Measurements from ENCODE around the gene SHISA8.

DNA sequence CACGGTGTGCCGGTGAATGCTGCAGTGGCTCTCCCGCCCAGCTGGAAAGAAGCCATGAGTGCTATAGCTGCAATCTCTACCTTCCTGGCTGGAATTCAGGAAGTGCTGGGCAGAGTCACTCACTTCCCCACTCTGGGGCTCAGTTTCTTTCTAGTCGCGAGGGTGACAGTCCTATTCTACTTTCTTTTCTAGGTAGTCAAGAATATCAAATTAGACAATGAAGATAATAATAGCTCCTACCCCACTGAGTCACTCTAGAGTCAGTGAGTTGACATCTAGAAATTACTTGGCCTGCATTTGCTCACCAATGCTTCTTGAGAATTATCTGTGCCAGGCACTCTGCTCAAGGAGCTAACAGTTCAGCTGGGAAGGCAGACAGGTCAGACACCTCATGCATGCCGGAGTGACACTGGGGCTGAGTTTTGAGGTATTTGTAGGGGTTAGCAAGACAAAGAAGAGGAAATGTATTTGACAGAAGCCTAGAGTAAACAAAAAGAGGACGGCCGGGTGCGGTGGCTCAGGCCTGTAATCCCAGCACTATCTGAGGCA, 28.9 kb upstream of the SHISA8 start:
- TF ChIP-seq EZH2phosphoT487 (conservative IDR thresholded peaks at IDR 0.05; ENCODE audit: low read length), result no peak
- TF ChIP-seq, protein P1, sequence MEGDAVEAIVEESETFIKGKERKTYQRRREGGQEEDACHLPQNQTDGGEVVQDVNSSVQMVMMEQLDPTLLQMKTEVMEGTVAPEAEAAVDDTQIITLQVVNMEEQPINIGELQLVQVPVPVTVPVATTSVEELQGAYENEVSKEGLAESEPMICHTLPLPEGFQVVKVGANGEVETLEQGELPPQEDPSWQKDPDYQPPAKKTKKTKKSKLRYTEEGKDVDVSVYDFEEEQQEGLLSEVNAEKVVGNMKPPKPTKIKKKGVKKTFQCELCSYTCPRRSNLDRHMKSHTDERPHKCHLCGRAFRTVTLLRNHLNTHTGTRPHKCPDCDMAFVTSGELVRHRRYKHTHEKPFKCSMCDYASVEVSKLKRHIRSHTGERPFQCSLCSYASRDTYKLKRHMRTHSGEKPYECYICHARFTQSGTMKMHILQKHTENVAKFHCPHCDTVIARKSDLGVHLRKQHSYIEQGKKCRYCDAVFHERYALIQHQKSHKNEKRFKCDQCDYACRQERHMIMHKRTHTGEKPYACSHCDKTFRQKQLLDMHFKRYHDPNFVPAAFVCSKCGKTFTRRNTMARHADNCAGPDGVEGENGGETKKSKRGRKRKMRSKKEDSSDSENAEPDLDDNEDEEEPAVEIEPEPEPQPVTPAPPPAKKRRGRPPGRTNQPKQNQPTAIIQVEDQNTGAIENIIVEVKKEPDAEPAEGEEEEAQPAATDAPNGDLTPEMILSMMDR (IDR thresholded peaks at IDR 0.05; ENCODE audit: insufficient read depth, low read length, poor library complexity, severe bottlenecking), result no peak

All from SU-DHL-6 (cell line).